ENCODE results near the gene ADGB.
A peak's percentile ranks its signal among the peaks of the same experiment; 100 is the strongest.
"Not testable (repeated sequence)": the region's sequence is repeated elsewhere in the genome, so short reads cannot be mapped to it uniquely, and the experiment has no call there.

Gene ADGB

DNA sequence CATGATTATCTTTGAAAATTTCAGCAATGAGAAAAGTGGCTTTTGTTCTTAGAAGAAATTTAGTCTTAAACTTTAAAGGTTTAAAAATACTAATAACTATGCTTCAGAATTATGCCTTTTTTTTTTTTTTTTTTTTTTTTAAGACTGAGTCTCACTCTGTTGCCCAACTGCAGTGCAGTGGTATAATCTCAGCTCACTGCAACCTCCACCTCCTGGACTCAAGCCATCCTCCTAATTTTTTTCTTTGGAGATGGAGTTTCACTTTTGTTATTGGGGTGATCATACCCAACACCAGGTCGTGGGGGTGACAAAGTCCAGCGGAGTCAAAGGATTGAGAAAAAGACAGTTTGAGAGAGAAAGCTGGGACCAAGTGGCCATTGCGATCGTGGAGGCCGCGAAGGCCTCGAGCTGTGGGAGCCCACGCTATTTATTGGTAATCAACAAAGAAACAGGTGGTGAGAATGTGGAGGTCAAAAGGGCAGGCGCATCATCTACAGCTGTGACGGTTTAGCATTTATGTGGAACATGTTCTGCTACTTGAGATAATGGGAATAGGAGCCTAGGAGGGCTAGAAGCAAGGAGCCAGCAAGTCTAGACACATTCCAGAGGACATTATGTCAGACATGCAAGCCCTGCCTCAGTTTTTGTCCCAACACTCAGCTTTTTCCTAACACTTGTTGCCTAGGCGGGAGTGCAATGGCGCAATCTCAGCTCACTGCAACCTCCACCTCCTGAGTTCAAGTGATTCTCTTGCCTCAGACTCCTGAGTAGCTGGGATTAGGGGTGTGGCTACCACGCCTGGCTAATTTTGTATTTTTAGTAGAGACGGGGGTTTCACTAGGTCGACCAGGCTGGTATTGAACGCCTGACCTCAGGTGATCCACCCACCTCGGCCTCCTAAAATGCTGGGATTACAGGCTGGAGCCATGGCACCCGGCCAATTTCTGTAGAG lies 217.0 kb downstream of the ADGB start:
- DNase-seq (ENCODE audit: low spot score): not testable (repeated sequence)

- no peak for DNase-seq (ENCODE audit: low spot score)
These were observed 221.0 kb downstream of the ADGB start for GRCh38 chr6:146819596-146820320.

DNA sequence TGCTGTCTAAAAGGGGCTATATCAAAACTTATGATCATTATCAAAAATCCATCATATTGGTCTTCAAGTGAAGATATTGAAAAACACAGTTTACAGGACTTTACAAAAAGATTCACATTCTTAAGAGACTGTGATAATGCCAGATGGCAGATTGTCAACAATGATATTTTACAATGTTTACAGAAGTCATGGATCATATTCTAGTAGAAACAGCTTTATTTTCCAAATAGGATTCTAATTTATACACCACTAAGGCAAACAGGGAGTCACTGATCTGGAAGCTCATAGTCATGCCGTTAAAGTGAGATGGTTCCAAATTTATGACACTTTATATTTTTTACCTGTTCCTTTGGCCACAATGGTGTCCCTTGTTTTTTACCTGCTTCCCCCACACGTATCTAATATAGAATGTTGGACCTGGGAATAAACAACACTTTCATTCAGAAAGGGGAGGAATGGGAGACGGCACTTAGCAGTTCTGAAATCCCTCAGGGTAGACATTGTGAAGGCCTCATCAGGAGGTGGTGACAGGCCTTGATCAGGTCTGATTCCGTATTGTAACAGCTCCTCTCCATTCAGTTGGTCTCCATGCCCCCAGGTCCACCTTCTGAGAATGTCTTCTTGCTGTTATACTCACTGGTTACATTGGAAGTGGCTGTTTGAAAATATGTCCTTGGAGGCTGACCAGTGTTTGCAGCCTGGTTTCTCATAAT lies 228.6 kb downstream of the ADGB start:
- no peak for DNase-seq (ENCODE audit: low spot score)

- DNase-seq (ENCODE audit: low spot score): no peak
These were observed 231.2 kb downstream of the ADGB start for GRCh38 chr6:146829792-146830565.

- no peak for DNase-seq (ENCODE audit: low spot score)
These were observed 234.4 kb downstream of the ADGB start for GRCh38 chr6:146833157-146833556.

DNA sequence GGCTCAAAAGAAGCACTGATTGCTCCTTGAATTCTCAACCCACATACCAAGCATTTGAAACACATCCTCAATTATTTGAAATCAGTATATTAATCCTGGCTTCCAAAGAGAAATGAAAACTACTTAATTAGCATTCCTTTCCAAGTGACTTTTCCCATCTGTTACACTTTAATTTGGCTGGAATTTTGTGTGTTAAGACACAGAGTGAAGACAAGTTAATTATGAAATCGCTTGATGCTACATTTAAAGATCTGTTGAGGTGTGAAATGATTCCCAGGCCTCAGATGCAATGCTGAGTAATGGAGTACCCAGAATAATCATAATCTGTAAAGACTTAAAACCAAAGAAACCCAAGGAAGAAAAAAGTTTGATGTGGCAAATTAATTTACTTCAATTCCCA lies 241.4 kb downstream of the ADGB start:
- no peak for DNase-seq (ENCODE audit: low spot score)

DNA sequence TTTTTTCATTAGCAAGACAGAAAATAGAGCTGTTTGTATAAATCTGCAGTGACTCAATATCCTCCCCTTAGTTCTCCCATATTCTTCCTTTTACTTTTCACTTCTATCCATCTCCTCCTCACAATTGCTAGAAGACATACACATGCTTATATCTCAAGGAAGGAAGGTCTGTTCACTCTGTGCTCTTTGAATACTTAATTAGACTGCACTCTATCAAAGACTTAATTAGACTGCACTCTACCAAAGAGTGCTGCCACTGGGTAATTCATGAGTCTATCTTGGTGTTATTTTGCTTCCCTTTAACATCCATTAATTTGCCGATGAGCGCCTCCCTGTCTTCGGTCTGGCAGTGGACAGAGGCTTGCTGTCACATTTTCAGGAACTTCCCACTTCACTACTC lies 241.9 kb downstream of the ADGB start:
- DNase-seq (ENCODE audit: low spot score): no peak

DNA sequence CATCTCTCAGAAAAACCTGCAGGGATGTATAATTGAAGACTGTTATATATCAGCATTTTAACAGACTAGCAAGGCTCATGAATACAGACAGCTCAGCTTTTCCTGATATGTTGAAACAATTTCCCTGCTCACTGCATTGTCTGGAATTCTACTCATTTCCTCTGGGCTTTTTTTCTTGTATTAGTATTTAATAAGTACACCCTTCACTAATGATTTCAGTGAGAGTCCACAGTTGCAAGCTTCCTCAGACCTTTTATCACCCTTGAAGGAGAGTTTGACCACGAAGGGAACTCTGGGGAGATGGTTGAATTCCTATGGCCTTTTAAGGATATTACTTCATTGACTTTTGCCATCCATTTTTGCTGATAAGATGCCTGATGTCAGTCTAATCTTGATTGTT lies 248.7 kb downstream of the ADGB start:
- peak; percentile 38 for DNase-seq (ENCODE audit: low spot score)

- DNase-seq (ENCODE audit: low spot score): no peak
These were observed 251.6 kb downstream of the ADGB start for GRCh38 chr6:146850238-146850896.

- DNase-seq (ENCODE audit: low spot score): no peak
These were observed 252.2 kb downstream of the ADGB start for GRCh38 chr6:146850981-146851380.

DNA sequence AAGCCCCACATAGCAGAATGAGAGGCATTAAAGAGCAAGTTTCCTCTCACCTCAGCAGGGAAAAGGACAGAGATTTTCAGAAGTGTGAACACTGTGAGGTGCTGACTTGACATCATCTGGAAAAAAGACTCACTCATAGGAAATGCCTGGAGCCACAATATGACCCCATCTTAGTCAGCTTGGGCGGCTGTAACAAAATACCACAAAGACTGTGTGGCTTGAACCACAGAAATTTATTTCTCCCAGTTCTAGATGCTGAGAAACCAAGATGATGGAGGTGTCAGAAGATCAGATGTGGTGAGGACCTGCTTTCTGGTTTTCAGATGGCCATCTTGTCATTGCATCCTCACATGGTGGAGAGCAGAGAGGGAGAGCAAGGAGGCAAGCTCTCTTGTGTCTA lies 253.1 kb downstream of the ADGB start:
- no peak for DNase-seq (ENCODE audit: low spot score)

DNA sequence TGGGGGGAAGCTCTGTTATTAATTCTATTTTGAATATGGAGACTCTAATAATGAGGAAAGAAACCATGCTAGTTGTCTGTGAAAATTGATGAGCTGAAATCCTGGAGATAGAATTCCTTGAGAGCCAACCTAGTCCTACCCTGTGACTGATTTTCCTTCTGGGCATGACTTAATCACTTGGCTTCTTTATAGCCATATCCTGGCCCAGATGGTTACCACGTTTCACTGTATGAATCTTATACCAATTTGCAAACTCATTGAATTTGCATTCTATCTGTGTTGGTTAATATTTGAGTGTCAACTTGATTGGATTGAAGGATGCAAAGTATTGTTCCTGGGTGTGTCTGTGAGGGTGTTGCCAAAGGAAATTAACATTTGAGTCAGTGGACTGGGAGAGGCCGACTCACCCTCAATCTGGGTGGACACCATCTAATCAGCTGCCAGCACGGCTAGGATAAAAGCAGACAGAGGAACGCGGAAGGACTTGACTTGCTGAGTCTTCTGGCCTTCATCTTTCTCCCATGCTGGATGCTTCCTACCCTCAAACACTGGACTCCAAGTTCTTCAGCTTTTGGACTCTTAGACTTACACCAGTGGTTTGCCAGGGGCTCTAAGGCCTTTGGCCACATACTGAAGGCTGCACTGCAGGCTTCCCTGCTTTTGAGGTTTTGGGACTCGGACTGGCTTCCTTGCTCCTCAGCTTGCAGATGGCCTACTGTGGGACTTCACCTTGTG lies 255.9 kb downstream of the ADGB start:
- DNase-seq (ENCODE audit: low spot score): not testable (repeated sequence)

- no peak for DNase-seq (ENCODE audit: low spot score)
These were observed 257.1 kb downstream of the ADGB start for GRCh38 chr6:146855889-146856288.

DNA sequence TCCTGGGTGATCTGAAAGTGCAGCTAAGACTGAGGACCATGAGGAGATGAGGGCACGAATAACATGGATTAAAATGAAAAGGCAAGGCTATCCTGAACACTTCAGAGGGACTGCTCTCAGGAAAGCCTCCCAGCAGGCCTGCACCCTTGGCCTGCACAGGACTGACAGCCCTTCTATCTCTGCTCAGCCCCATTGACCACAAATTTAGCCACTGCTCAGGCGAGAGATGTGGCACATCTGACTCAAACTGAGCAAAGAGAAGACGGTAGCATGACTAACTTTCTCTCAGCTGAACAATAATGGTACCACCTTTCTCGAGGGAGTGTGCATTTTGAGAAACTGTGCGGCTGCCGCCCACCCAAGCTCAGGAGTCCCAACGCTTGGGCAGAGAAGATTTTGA lies 257.5 kb downstream of the ADGB start:
- DNase-seq (ENCODE audit: low spot score): no peak

DNA sequence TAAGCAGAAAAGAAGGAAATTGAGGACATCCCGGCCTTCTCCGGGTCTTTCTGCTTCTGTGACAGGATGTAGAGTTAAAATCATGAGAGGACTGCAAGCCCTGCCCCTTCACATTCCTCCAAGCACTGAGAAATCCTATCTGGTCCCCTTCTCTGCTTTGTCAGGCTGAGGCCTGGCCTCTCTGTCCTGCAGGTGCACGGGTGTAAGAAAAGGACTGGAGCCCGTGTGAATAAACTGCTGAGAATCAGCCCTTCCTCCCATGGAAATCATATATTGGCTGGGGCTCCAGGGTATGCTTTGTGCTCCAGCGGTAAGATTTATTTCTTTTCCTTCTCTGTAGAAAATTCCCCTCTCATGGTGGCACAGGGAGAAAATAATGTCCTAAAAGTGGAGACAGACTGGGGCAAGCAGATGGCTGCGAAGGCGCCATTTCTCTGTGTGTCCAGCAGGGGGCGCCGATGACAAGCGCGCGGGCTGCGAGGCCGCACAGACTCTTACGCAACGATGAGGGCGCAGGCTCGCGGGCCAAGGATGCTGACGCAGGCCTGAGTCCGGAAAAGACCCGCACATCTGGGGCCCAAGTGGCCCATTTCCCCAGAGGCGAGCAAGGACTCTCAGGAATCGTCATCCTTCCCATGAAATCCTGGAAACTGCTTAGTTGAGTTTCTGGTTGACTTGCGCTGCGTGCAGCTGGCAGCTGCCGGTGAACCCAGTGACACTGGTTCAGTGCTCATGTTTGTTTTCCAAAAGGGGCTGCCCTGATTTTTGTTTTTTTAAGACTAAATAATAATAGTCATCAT lies 258.6 kb downstream of the ADGB start:
- peak; percentile 78 for DNase-seq (ENCODE audit: low spot score)

DNA sequence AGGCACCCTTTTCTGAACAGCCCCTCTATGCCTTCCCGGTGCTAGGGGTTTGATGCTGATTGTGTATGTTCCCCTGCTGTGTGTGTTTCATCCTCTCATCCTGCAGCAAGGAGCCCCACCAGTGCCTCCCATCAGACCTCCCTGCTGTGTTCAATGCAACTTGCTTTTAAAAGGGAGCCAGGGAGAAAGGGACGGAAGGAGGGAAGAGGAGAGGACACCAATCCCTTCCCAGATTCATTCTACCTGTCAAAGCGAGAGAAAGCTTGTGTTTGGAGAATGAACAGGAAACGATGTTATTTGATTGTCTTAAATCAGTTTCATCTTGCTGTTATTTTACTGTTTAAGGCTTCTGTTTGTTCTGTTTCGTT lies 259.2 kb downstream of the ADGB start:
- DNase-seq (ENCODE audit: low spot score): no peak

DNA sequence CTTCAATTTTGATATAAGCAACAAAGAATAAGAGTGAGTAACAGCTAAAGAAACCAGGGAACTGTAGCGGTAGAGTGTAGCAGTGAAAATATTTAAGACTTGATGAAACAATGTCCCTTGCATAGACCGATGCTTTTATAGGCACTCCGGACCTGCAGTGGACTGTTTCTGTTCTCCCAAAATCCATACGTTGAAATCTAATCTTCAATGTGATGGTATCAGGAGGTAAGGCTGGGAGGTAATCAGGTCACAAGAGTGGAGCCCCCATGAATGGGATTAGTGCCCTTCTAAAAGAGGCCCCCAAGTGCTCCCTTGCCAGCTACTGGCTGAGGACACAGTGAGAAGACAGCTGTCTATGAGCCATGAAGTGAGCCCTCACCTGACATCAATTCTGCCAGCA lies 260.4 kb downstream of the ADGB start:
- DNase-seq (ENCODE audit: low spot score): no peak

GRCh38 chr6:146859795-146860495 lies 261.2 kb downstream of the ADGB start:
- DNase-seq (ENCODE audit: low spot score): no peak

GRCh38 chr6:146860583-146860982 lies 261.8 kb downstream of the ADGB start:
- DNase-seq (ENCODE audit: low spot score): no peak

All from kidney capillary endothelial cell (primary cell).